PFSK-1 (cell line): ENCODE measurements around the gene EDARADD.

Source experiments
- FOXP2 ChIP-seq: optimal IDR thresholded peaks from 2 replicates; pipeline ENCODE3; 2011; ENCODE audit warnings: borderline replicate concordance, control low read depth, inconsistent platforms; ENCODE audit not compliant: insufficient read depth; ENCODE audit errors: extremely low read length, extremely low read depth
- POLR2AphosphoS5 ChIP-seq: IDR thresholded peaks from 2 replicates; pipeline ENCODE4 v1.6.1; 2012; ENCODE audit warnings: low read depth, mild to moderate bottlenecking, control low read depth, low read length, moderate library complexity
- REST ChIP-seq, 2 experiments: IDR thresholded peaks; 2 replicates each; pipeline versions ENCODE4 v1.6.1 to v1.8.0; 2011 to 2012; ENCODE audit warnings: low read depth in 2 of 2, low read length in 2 of 2, control low read depth in 1 of 2, inconsistent platforms in 1 of 2, mild to moderate bottlenecking in 1 of 2, moderate library complexity in 1 of 2; ENCODE audit not compliant: insufficient read depth in 1 of 2
- SIN3A ChIP-seq: IDR thresholded peaks from 2 replicates; pipeline ENCODE4 v1.6.1; 2012; ENCODE audit warnings: mild to moderate bottlenecking, low read length, moderate library complexity, borderline replicate concordance; ENCODE audit not compliant: insufficient read depth
- TAF1 ChIP-seq: IDR thresholded peaks from 2 replicates; pipeline ENCODE4 v1.6.1; 2012; ENCODE audit warnings: low read length, control low read depth, borderline replicate concordance; ENCODE audit not compliant: insufficient read depth

Gene EDARADD

GRCh38 chr1:236353813-236354212, 40.3 kb upstream of the EDARADD start:
- TF ChIP-seq TAF1 (no peak), POLR2AphosphoS5 (no peak), REST (IDR thresholded peaks at IDR 0.05; ENCODE audit: insufficient read depth in 1 of 2, low read depth in 2 of 2, low read length in 2 of 2) (no peak), SIN3A (no peak), FOXP2 (no peak)

- no peak for TF ChIP-seq FOXP2
- TF ChIP-seq SIN3A = no peak
- TF ChIP-seq TAF1 = no peak
- TF ChIP-seq POLR2AphosphoS5 = no peak
- no peak for TF ChIP-seq REST (IDR thresholded peaks at IDR 0.05; ENCODE audit: insufficient read depth in 1 of 2, low read depth in 2 of 2, low read length in 2 of 2)
These were observed 39.5 kb upstream of the EDARADD start for GRCh38 chr1:236354330-236355147.

- TF ChIP-seq REST (IDR thresholded peaks at IDR 0.05; ENCODE audit: insufficient read depth in 1 of 2, low read depth in 2 of 2, low read length in 2 of 2) = no peak
- no peak for TF ChIP-seq FOXP2
- TF ChIP-seq POLR2AphosphoS5 = no peak
- no peak for TF ChIP-seq TAF1
- TF ChIP-seq SIN3A = no peak
These were observed 37.9 kb upstream of the EDARADD start for GRCh38 chr1:236356141-236356540.

- no peak for TF ChIP-seq POLR2AphosphoS5
- TF ChIP-seq SIN3A = no peak
- TF ChIP-seq TAF1 = no peak
- TF ChIP-seq FOXP2 = no peak
- no peak for TF ChIP-seq REST (IDR thresholded peaks at IDR 0.05; ENCODE audit: insufficient read depth in 1 of 2, low read depth in 2 of 2, low read length in 2 of 2)
These were observed 32.0 kb upstream of the EDARADD start for GRCh38 chr1:236361909-236362590.
